Measurements from ENCODE around the gene MMEL1.

- TF ChIP-seq CTCF (conservative IDR thresholded peaks at IDR 0.05; ENCODE audit: low read depth, low read length) (no peak), EZH2 (IDR thresholded peaks at IDR 0.05; ENCODE audit: low read length, unreplicated experiment) (no peak)
Observed at GRCh38 chr1:2547210-2548067, 85.4 kb downstream of the MMEL1 start.
